ENCODE data around the gene NXPH4.

DNA sequence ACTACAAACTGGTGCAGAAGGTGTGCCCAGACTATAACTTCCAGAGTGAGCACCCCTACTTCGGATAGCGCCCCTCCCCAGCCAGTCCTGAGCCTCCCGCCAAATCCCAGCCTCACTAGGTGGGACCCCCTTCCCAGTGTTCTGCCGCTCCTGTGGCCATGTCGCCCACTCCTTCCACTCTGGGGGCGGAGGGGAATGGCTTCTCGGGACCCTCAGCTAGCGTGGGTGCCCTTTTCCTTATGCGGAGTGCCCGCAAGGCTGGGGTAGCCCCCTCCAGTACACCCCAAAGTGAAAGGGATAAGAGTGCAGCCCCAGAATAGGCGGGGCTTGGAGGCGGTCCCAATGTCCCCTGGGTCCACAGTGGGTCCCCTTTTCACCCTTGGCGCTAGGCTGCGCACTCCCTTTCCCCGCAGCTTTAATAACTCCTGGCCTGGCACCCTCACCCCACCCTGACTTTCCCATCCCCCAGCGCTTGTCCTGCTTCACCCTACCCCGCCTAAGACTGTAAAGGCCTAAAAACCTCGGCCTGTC, 9.2 kb downstream of the NXPH4 start:
- TF ChIP-seq, protein P1, sequence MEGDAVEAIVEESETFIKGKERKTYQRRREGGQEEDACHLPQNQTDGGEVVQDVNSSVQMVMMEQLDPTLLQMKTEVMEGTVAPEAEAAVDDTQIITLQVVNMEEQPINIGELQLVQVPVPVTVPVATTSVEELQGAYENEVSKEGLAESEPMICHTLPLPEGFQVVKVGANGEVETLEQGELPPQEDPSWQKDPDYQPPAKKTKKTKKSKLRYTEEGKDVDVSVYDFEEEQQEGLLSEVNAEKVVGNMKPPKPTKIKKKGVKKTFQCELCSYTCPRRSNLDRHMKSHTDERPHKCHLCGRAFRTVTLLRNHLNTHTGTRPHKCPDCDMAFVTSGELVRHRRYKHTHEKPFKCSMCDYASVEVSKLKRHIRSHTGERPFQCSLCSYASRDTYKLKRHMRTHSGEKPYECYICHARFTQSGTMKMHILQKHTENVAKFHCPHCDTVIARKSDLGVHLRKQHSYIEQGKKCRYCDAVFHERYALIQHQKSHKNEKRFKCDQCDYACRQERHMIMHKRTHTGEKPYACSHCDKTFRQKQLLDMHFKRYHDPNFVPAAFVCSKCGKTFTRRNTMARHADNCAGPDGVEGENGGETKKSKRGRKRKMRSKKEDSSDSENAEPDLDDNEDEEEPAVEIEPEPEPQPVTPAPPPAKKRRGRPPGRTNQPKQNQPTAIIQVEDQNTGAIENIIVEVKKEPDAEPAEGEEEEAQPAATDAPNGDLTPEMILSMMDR (IDR thresholded peaks at IDR 0.05), result no peak
- no peak for TF ChIP-seq POLR2A (IDR thresholded peaks at IDR 0.05)

Measured in esophagus squamous epithelium (tissue), 4 donors.